SU-DHL-6 (cell line): Measurements from ENCODE around the gene ZNF324.

Experiments
- CTCF ChIP-seq: fragments of 200-600 bp; sonication (generic); IDR thresholded peaks from one replicate; pipeline ENCODE4 v1.5.1; 2017; ENCODE audit warnings: antibody characterized with exemption, mild to moderate bottlenecking, low read length, moderate library complexity; ENCODE audit not compliant: insufficient read depth, poor library complexity, severe bottlenecking
- EZH2phosphoT487 ChIP-seq: fragments of 200-600 bp; sonication (generic), shearing (Covaris generic); conservative IDR thresholded peaks from 2 replicates; pipeline ENCODE4 v1.6.1; 2018; ENCODE audit warnings: mild to moderate bottlenecking, antibody characterized with exemption, low read length, moderate library complexity, mixed read lengths

GRCh38 chr19:58480831-58481230, 14.0 kb downstream of the ZNF324 start:
- TF ChIP-seq CTCF = no peak
- TF ChIP-seq EZH2phosphoT487 = no peak
